Activated gamma-delta T cell treated with anti-CD3 and anti-CD28 coated beads, Interleukin-2, amount 50 U/mL, for 16 hours (primary cell): ENCODE measurements around the gene SHISAL1.
"Not testable (repeated sequence)": the region's sequence is repeated elsewhere in the genome, so short reads cannot be mapped to it uniquely, and the experiment has no call there.

Source experiments
- DNase-seq: peaks from one replicate; pipeline ENCODE4 v3.0.0-alpha.2; 2020; ENCODE audit warnings: low read depth

Gene SHISAL1

DNA sequence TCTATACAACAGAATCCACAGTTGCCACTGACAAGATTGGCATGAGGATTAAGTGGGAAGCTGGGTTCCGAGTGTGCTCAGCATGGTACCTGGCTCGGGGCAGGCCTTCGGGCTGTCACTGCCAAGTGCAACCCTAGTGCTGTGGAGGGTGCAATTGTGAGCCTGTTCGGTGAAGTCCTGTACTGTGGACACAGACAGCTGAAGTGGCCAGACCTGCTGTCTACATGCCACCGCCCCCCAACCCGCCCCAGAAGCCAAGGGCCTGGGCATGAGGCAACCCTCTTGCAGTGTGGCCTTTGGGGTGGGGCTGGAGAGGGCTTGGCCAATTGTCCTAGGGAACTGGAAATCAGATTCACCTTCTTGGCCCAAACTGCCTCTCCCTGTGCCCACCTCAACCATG is 15.6 kb upstream of the SHISAL1 start:
- DNase-seq = no peak

DNA sequence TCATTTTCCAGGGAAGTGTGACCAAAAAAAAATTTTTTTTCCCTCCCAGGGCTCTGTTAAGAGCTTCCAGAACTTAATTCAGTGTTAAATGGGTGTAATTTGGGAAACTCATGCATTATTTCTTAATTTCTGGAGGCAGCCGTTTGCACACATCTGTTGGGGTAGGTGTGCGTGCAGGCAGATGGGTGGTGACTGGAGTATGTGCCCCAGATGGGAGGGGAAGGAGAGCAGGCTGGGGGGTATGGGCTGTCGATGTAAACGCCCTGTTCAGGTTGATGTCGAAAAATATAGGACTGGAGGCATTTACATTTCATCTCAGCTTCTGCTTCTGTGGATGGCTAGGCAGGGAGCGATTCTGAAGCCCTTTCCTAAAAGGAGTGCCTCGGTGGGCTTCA is 13.7 kb upstream of the SHISAL1 start:
- no peak for DNase-seq

DNA sequence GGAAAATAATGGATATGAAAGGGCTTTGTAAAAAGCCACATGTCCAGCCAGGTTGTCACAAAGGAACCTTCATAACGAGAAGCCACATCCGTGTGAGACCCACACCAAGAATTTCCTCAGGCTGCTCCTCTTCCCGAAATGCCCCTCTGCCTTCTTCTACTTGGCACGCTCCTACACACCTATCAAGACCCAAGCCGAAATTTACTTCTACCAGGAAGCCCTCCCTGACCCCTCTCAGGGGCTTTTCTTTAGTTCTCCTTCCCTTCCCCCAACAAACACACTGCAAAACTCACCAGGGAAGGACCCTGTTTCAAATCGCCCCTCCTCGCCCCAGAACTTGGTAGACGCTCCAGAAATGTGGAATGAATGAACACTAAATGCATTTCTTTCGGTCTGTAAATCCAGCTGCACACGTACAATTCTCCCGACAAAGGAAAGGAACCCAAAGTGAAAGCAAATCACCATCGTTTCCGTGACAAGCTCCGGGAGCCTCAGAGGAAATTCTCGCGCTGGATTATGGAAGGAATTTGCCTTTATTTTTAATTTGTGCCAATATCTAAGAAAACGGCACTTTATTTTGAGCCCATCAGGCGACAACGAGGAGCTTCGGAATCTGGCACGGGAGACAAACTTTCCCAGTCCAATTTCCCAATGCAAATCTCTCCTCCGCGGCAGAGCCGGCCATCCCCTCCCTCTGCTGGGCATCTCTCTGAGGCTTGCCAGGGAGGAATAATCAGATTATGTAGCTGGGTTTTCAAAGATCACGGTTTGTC is 13.2 kb upstream of the SHISAL1 start:
- DNase-seq = no peak

DNA sequence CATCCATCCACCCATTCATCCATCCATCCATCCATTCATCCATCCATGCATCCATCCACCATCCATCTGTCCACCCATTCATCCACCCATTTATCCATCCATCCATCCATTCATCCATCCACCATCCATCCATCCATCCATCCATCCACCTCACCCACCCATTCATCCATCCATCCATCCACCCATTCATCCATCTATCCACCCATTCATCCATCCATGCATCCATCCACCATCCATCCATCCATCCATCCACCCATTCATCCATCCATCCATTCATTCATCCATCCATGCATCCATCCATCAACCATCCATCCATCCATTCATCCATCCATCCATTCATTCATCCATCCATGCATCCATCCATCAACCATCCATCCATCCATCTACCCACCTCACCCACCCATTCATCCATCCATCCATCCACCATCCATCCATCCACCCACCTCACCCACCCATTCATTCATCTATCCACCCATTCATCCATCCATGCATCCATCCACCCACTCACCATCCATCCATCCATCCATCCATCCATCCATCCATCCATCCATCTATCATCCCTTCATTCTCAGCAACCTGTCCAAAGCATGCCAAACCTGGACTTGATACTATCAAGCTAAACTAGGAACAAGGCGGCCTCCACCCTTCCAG is 10.5 kb upstream of the SHISAL1 start:
- DNase-seq = not testable (repeated sequence)

DNA sequence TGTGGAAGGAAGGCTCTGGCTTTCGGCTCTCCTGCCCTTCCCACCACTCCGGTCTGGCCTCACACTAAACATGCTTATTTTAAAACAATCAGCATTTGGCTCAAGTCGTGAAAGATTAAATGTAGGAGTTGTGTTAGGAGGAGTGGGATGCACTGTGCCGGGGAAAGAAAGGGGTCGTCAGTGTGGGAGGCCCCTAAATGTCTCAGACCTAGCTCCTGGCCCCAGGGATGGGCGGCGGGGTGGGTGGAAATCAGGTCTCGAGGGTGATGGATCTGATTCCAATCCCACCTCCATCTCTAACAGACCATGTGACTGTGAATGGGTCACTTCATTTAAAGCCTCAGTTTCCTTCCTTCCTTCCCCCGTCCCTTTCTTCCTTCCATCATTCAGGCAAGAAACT is 6.9 kb upstream of the SHISAL1 start:
- no peak for DNase-seq

DNA sequence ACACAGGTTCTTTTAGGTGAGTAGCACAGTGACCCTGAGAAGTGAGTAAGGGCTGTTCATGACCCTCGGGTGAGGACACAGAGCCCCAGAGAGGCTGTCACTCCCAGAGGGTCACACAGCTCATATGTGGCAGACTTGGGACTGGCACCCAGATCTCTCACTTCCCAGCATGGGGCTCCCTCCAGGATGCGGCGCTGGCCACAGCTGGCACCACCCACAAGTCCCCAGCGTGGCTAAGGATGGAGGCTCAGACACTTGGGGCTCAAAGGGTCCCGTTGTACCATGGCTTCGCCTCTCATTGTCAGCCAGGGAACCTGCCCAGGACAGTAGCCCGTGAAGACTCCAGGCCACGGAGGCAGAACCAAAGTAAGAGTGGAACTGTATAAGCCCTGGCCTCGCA is 6.0 kb upstream of the SHISAL1 start:
- DNase-seq = no peak

DNA sequence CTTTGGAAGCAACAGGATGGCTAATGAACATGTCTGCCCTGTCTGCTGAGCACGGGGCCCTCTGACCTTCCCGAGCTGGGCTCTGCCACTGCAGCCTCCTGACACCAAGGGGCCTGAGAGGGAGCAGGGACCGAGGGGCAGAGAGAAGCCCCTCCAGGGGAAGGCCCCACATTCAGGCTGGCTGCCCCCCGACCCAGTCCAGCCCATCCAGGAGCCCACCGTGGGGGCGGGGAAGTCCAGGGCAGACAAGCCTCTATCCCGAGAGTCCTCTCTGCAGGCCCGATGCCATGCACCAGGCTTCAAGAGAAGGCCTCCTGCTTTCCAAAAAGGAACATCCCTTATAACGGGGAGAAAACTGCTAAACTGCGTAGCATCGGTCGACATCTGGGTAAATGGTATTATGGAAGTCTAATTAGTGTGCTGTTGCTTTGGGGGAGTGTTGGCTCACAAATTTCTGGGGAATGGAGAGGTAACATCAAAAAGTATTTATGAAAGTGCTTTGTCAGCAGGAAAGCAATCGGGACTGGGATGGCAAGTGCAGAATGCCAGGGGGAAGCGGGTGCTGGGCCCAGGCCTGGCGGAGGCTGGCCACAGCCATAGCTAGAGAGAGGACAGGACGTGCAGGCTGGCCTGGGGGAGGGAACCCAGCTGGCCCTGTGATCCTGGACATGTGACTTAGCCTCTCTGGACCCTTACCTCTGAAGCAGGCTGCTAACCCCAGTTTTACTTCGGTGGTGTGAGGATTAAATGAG is 5.3 kb upstream of the SHISAL1 start:
- DNase-seq = no peak

DNA sequence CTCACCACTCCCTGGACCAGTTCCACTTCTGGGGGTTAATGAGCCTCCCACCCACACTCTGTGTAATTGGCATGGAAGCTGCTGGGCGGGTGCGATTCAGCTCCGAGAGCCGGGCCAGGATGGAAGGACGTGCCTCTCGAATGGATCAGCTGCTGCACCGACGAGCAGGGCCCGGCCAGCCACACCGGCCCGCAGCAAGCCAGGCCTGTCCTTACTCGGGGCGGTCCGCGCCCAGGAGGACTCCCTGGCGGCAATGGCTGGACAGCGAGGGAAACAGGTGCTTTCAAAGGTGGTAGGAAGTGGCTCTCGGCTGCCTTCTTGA is 4.3 kb upstream of the SHISAL1 start:
- no peak for DNase-seq

DNA sequence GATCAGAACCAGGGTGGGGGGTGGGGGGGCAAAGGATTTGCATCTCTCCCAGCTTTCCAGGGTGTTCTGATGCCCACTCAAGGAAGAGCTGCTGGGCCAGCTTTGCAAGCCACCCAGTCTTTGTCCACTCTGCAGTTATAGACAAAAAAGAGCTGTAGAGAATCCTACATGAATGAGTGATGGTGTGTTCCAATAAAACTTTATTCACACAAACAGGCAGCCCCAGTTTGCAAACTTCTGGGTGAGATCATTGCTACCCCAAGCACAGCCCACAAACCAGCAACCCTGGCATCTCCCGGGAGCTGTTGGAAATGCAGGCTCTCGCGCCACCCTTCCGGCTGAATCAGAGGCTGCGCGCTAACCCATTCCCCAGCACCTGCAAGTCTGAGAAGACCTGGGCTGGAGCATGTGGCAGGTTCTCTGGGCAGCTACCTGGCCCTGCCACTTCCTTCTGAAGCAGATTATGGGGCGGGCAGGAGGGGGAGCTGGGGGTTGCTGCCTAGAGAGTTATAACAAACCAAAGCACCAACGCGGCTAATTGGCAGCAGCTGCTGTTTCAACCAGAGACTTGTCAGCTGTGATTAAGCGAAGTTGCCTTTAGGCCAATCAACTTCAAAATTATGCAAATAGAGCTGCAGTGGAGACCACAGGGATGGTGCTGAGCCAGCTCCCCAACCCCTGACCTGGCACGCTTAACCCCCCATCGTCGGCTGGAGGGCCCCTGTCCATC is 3.8 kb upstream of the SHISAL1 start:
- no peak for DNase-seq

DNA sequence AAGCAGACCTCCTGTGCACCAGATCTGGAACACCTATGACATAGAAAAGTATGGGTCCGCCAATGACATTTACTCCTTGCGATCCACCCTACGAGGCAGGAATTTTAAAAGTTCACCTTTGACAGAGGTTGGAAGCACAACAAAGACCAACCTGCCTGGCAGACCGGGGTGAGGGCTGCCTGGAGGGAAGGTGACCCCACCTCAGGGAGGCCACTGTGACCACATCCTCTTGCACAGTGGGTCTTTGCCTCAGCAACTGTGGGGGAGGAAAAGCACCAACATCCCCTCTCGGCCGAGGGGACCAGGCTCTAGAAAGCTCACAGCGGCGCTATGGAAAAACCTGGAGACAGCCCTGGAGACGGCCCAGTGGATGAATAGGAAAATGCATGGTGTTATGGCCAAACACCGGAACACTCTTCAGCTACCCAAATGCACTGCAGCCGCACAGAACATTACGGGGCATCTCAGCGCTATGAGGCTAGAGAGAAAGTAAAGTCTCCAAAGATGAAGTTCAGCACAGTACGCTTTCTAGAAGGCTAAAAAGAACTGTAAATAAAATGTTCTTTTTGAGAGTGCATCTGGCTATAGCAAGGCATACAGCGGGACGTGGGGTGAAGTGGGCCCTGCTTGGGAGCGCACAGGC is 1.8 kb upstream of the SHISAL1 start:
- no peak for DNase-seq

DNA sequence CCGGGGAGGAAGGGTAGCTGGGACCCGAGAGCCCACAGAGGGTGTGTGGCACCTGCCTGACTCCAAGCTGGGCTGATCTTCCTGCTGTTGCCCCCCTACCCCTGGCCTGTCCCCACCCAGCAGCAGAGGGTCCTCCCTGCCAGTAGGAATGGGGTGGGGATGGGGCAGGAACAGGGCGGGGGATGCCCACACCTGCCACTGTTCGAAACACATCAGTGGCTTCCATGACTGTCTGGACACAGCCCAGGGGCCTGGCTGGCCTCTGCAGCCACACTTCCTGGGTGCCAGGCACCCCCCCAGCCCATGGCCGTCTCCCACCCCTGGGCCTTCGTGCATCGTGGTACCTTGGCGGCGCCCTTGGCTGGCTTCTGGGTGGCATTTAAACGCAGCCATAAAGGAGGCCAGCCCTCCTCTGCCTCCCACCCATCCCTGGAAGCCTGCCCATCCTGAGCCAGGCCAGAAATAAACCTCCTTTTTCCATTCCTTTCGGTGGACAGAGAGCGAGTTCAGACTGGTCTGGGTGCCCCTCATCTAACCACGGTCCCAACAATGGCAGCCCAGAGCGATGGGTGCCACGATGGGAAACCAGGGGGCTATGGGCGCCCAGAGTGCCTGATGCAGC is 745 bp upstream of the SHISAL1 start:
- DNase-seq = no peak

DNA sequence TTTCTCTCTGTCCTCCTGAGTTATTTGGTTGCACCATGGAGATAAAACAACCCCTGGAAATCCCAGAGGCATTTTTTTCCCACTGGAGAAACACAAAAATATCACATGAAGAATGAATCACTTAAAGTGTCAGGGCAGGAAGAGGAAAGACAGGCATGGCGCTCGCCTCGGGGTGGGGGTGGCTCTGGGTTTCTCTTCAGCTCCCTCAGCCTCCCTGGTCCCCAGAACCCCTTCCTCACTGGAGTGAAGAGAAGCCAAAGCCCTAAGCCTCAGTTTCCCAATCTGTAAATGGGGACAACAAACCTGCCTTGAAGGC is 938 bp downstream of the SHISAL1 start:
- DNase-seq = no peak

DNA sequence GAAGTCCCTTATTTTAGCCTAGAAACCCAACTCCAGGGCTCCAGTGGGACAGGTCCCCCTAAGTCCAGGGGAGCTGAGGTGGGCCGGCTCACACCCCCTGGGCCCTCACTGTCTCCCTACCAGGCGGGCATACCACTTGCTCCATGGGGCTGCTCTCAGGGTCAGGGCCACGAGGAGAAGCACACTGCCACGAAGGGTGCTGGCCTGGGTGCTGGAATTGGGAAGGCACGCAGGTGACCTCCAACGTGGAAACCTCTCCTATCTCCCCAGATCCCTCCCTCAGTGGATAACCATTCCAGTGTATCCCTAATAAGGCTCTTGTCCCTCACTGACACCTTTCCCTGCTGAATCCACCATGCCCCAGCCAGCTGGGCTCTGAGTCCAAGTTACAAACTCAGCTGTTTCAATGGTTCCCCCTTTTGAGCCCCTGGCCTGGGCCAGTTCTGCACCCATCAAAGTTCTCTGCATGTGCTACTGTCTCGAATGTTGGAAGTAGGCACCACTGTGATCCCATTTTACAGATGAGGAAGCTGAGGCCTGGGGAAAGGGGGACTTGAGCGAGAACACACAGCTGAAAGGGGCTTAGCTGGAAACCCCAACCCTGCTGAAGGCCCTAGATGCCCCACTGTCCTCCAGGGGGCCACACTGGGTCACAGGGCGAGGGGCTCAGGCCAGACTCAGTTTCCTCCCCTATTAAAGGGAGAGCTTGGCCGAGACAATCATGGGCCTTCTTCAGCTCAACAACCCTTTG is 1.5 kb downstream of the SHISAL1 start:
- DNase-seq = no peak

DNA sequence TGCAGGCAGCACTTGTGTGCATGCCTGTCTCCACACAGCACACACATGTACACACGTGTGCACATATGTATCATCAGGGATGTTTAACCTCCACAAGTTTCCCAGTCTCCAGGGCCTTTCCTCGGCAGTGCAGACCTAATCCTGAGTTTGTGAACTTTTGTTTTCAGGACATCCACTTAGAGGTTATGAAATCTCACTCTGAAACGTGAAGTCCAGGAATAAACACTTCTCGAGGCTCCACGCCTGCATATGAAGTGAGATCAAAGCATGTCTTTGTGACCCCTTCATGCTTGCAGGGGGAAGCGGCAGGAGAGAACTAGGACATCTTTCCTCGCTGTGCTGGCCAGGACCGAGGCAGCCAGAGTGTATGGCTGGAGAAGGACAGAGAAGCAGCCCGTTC is 3.1 kb downstream of the SHISAL1 start:
- DNase-seq = no peak

DNA sequence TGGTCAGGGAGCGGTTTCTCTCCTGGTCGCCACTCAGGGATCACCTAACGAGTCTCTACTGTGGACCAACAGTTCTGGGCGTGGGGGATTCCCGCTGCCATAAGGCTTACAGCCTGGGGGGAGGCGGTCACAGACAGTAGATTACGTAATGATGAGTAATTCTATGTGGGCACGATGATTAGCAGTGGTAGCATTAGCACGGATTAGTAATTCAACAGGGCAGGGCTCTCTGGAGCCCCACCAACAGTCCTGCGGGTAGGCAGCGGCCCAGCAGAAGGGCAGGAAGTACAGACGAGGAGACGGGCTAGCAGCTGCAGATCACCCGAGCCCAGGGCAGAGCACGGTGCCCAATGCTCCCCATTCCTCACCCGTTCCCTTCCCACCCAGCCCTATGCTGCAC is 3.6 kb downstream of the SHISAL1 start:
- DNase-seq = no peak

DNA sequence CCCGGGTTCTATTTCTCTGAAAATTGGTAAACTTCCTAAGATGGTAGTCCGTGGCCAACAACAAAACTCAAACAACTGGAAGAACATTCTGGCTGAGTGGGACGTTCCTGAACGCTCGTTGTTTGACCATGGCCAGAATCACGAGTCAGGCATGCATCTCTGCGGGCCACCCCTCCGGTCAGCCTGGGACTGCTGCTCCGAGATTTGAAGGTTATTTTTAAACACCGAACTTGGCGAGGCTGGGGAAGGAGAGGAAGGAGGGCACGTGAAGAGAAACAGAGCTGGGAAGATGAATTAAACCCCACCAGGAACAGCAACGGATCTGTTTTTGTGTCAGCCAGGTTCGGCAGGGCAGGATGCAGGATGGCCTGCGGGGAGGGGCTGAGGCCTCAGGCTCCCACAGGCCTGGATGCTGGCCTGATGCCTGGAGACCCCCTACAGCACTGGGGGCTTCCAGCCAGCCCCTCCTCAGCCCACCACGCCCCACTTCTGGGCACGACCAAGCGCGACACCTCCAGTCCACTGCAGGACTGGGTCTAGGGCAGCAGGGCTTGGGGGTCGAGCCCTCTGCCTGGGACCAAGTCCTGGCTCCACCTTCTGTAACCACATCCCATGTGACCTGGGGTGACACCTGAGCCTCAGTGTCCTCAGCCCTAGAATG is 5.1 kb downstream of the SHISAL1 start:
- no peak for DNase-seq

DNA sequence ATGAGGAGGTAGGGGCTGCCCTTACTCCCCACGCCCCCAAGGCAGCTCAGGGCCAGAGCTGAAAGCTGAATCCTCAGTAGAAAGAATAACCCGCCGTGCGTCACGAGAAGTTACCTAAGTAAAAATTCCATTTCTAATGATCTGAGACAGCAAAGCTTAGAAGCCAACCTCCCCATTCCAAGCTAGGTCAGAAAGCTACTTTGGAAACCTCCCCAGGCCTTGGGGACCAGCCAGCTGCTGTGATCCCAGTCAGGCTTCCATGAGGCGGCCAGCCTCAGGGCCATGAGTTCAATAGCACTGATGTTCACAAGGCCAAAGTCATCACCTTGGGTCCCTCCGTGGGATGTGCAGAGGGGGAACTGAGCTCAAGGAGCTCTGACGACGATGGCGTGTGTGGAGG is 6.9 kb downstream of the SHISAL1 start:
- DNase-seq = no peak

DNA sequence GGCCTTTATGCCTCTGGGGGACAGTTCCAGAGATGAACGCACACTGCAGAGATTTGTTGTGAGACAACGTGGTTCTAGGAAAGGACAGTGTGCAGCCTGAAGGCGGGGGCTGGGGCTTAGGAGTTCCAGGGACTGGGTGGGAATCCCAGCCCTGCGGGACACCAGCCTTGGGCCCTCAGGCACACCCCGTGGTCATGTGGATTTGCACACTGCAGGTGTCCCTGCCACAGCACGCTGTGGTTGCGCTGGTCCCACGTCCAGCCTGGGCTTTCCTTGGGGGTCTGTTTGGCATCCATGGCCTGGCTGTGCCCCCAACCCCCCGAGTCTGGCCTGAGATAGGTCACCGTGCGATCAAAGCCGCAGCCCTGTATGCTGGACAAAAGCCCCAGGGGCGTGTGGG is 7.3 kb downstream of the SHISAL1 start:
- DNase-seq = no peak

DNA sequence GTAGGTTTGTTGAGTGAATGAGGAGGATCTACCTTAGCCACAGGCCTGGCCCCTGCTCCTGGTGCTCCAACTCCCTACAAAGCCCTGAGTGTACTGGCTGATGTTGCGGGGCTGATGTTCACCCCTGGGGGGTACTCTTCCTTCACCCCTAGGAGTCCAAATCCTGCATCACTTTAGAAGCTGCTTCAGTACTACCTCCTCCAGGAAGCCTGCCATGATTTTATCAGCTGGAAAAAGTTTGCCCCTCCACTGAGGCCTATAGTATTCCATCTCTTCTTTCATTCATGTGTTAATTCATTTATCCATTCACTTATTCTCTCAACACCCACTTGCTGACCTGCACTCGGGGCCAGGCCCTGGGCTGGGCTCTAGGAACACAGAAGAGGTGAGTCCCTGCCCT is 7.8 kb downstream of the SHISAL1 start:
- no peak for DNase-seq

DNA sequence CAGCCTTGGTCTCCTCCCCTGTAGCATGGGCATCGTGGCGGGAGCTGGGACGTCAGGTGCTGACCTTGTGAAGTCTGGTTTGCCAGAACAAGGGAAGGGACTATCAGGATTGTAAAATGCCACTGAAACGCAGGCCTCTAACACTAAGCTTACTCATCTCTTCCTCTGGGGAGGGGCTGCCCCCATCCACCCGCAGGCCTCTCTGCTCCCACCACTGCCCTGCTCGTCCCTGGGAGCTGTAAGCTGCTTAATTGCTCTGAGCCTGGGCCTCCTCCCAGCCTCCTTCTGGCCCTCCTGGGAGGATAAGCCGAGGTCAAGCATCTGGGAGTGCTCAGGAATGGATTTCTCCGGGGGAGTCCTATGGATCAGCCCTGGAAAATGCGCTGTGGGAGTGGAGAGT is 8.4 kb downstream of the SHISAL1 start:
- no peak for DNase-seq

DNA sequence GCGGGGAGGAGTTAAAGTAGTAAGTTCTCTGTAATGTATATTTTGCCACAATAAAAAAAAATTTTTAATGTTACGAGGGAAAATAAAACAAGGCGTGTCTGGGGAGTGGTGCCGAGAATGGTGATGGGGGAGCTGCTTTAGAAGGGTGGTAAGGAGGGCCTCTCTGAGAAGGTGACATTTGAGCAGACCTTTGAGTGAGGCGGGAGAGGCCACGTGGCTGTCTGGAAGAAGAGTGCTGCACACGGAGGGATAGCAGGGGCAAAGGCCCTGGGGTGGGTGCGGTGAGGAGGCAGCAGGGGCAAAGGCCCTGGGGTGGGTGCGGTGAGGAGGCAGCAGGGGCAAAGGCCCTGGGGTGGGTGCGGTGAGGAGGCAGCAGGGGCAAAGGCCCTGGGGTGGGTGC is 10.4 kb downstream of the SHISAL1 start:
- not testable (repeated sequence) for DNase-seq
